D721Med (cell line): Measurements from ENCODE around the gene BPI.

Source experiments
- DNase-seq: peaks from one replicate; pipeline ENCODE4 v3.0.0; 2011; ENCODE audit warnings: low spot score; ENCODE audit not compliant: insufficient read length
- FAIRE-seq: peaks from 2 replicates; lab custom pipeline; 2011; peaks lifted over from hg19 to GRCh38; lab: Jason Lieb, UNC
- TF ChIP-seq, protein P1 (sequence below): IDR thresholded peaks from 2 replicates; pipeline ENCODE4 v1.5.1; 2012; ENCODE audit warnings: mild to moderate bottlenecking, control low read depth; ENCODE audit not compliant: insufficient read depth; ENCODE audit errors: missing control alignments

BPI gene

DNA sequence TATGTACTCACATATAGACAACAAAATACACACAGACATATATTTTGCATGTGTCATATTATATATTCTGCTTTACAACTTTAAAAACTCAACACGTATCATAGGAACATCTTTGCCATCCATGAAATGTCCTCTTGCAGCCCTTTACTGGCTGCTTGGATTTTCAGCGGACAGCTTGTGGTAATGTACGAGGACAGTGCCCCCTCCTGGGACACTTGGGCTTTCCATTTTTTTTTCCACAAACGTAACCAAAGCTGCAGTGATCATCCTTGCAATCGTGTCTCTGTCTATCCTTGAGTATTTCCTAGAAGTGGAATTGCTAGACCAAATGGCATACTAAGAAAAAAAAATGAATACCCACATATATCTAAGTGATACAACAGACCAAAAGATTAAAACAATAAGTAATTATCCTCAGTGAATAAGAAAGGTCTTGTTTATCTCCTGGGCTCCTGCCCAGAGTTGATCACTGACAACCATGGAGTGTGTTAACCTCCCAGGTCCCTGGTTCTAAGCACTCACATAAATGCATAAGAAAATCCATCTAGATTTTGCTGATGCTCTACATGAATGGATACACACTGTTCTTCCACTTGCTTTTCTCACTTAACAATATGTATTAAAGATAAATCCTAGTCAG, 18.1 kb downstream of the BPI start:
- DNase-seq (peak; percentile 51), FAIRE-seq (peak; percentile 70)
- TF ChIP-seq, protein P1, sequence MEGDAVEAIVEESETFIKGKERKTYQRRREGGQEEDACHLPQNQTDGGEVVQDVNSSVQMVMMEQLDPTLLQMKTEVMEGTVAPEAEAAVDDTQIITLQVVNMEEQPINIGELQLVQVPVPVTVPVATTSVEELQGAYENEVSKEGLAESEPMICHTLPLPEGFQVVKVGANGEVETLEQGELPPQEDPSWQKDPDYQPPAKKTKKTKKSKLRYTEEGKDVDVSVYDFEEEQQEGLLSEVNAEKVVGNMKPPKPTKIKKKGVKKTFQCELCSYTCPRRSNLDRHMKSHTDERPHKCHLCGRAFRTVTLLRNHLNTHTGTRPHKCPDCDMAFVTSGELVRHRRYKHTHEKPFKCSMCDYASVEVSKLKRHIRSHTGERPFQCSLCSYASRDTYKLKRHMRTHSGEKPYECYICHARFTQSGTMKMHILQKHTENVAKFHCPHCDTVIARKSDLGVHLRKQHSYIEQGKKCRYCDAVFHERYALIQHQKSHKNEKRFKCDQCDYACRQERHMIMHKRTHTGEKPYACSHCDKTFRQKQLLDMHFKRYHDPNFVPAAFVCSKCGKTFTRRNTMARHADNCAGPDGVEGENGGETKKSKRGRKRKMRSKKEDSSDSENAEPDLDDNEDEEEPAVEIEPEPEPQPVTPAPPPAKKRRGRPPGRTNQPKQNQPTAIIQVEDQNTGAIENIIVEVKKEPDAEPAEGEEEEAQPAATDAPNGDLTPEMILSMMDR = peak; percentile 45

DNA sequence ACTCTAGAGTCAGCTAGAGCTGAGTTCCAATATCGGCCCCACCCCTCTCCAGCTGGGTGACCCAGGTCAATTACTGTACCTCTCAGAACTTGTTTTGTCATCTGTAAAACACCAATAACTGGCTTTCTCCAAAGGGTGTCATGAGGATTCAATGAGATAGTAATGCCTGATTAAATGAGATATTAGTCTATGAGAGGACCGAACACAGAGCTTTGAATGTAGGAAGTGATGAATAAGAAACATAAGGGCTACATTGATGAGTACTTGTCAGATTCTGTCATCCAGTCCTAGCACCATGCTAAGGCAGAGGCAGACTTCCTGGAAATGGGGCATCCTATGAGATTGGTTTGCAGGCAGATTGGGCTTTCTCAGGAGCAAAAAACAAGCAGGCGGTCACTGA, 20.2 kb downstream of the BPI start:
- no peak for FAIRE-seq
- TF ChIP-seq, protein P1 = no peak
- no peak for DNase-seq

DNA sequence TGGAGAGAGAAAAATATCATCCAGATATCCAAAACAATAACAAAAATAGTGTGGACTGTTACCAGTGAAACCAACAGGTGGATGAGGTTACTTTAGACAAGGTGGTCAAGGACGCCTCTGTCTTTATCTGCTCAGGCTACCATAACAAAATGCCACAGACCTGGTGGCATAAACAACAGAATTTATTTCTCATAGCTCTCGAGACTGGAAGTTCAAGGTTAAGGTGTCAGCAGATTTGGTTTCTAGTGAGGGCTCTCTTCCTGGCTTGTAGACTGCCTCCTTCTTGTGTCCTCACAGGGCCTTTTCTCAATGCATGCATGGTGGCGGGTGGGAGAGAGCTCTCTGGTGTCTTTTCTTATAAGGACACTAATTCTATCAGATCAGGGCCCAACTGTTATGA, 21.2 kb downstream of the BPI start:
- FAIRE-seq (no peak), DNase-seq (no peak)
- TF ChIP-seq, protein P1 = no peak

DNA sequence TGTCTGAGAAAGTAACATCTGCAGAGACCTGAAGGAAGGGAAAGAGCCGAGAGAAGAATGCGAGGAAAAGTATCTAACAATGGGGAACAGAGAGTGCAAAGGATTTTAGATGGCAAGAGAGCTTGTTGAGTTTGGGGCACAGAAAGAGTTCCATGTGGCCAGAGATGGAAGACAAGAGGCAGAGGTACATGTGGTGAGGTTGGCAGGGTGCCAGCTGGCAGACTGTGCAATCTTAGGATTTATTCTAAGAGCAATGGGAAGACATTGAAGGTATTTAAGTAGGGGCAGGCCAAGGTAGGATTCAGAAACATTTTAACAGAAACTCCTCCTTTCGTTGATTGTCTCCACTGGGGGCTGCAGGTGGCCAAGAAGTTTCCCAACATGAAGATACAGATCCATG, 21.9 kb downstream of the BPI start:
- DNase-seq = no peak
- TF ChIP-seq, protein P1 = no peak
- FAIRE-seq = no peak

DNA sequence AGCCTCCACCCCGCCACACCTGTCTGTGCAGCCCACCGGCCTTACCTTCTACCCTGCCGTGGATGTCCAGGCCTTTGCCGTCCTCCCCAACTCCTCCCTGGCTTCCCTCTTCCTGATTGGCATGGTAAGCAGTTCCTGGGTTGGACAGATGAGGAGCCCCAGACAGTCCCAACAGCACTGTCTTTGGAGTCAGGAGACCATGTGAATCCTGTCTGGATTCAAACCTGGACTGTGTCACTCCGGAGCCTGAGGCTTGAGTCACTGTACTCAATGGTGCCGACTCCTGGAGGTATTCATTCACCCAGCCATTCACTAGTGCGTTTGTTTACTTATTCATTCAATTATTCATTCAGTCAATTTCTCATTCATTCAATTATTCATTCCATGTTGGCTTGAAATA, 22.4 kb downstream of the BPI start:
- FAIRE-seq (no peak), DNase-seq (no peak)

DNA sequence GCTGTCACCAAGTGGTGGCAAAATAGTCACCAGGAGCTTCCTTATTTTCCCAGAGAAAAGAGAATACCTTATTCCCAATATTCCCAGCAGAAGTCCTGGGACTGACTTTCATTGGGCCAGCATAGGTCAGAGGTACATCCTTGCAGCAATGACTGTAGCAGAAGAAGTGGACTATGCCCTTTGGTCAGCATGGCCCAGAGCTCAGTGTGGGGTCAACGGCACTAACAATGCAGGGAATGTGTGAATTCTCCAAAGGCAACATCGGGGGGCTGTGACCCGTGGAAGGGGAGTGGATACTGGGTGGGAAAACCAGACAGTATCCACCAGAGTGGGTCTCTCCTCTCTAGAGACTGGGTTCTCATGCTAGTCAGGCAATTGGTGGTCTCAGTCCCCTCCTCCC, 26.7 kb downstream of the BPI start:
- FAIRE-seq (no peak), DNase-seq (no peak)
- TF ChIP-seq, protein P1 = no peak

More for the DNA sequence above, 22.4 kb downstream of the BPI start:
- TF ChIP-seq, protein P1 = no peak

DNA sequence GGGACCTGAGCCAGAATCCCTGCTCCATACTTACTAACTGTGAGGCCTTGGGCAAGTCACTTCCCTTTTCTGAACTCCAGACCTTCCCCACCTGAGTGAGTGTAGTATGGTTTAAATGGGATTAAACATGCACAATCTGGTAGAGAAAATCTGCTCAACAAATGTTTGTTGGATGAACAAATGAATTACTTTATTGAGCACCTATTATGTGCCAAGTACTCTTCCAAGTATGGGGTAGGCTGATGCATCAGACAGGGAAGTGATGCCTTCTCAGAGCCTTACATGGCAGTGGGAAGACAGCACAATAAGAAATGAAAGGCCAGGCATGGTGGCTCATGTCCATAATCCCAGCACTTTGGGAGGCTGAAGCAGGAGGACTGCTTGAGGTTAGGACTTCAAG, 27.3 kb downstream of the BPI start:
- FAIRE-seq = no peak
- TF ChIP-seq, protein P1 = no peak
- no peak for DNase-seq
